Forelimb muscle (tissue), 1 donor: ENCODE measurements around the gene MAMDC4. TPM values are rescaled to one million over a fixed set of nuclear protein-coding genes. Genes with fewer than 3 reads are reported as not detected.
"Not testable (repeated sequence)": the region's sequence is repeated elsewhere in the genome, so short reads cannot be mapped to it uniquely, and the experiment has no call there.

Source experiments
- DNase-seq: peaks from one replicate; pipeline ENCODE4 v3.0.0-alpha.2; 2013; ENCODE audit warnings: low read depth
- polyA plus RNA-seq: library from polyadenylated mRNA; unstranded; fragments of 120-200 nt; gene quantifications from one replicate; pipeline ENCODE4 v1.2.1, GENCODE V29; 2013; ENCODE audit not compliant: insufficient read length

The MAMDC4 gene
- polyA plus RNA-seq, 1 donor: 4.8 TPM

- DNase-seq: no peak
These were observed 27.5 kb upstream of the MAMDC4 start for GRCh38 chr9:136824496-136825225.

GRCh38 chr9:136825295-136826187 is 26.6 kb upstream of the MAMDC4 start:
- no peak for DNase-seq

DNA sequence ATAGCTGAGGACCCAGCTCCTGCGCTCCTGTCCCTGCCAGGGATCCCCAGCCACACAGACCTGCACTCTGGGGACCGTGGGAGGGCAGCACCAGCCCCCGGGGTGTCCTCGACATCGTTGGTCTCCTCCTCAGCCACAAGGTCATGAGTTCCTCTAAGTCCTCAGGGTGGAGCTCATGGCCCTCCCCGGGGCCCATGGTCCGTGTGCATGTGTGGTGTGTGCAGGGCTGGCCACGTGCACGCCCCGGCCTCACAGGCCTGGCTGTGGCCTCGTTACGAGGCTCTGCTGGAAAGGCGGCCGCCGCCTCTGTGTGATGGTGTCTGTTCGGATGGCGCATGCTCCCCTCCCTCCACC is 26.0 kb upstream of the MAMDC4 start:
- DNase-seq: no peak

- no peak for DNase-seq
These were observed 25.2 kb upstream of the MAMDC4 start for GRCh38 chr9:136826703-136827582.

- no peak for DNase-seq
These were observed 24.2 kb upstream of the MAMDC4 start for GRCh38 chr9:136827794-136828473.

GRCh38 chr9:136828474-136829140 is 23.5 kb upstream of the MAMDC4 start:
- DNase-seq: no peak

DNA sequence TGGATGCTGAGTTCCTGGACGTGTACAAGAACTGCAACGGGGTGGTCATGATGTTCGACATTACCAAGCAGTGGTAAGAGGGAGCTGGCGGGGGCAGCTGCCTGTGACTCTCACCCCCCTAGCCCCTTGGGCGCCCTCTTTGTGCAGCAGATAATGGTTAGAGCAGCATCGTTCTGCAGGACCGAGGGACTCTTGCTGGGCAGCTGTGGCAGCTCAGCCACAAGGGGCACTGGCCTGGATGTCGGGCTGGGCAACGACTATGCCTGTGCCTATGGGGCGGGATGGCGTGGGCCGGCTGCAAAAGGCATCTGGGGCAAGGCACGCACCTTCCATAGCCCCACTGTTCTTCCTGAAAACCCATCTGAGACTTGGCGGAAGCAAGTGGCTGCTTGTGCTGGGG is 22.7 kb upstream of the MAMDC4 start:
- DNase-seq: no peak

- no peak for DNase-seq
These were observed 21.9 kb upstream of the MAMDC4 start for GRCh38 chr9:136829981-136830885.

DNA sequence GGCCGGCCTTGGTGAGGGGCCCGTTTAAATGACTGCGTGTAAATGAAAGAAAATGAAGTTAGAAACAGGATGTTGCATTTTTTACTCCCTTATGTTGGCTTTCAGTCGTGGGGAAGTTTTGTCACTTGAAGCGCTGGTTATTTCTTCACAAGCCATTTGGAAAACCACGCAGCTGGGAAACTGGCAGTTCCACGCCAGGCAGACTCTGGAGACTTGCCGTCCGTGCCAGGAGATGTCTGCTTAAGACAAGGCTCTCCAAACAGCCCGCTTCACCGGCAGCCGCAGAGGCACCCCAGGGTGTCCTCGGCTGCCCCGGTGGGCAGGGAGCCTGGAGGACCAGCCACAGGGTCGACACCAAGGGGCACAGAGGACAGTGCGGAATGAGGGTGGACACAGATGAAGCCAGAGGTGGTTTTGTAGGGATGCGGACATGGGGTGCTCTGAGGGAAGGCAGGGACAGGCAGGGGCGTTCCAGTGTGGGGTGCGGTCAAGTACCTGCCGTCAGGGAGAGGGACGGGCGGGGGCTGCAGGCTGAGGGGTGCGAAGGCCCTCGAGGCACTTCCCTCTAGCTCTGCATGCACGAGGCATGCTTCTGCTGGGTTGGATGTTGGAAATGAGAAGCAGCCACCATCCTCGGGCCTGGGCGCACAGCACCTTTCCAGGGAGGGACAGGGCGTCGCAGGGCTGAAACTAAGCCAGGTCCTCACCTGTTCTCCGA is 21.0 kb upstream of the MAMDC4 start:
- no peak for DNase-seq

GRCh38 chr9:136831720-136832104 is 20.4 kb upstream of the MAMDC4 start:
- no peak for DNase-seq

DNA sequence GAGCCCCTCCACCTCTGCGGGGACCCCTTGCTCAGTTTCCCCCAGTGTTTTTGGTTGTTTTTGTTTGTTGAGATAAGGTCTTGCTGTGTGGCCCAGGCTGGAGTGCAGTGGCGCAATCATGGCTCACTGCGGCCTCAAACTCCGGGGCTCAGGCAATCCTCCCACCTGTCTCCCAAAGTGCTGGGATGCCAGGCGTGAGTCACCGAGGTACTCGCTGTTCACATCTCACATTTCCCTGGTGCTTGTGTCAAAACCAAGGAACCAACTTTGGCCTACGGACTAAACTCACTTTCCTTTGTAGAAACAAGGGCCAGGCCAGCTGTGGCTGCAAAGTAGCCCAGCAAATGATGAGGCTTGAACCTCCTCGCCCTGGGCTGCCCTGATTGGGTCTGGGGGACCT is 19.6 kb upstream of the MAMDC4 start:
- no peak for DNase-seq

- DNase-seq: not testable (repeated sequence)
These were observed 18.6 kb upstream of the MAMDC4 start for GRCh38 chr9:136833381-136834048.

DNA sequence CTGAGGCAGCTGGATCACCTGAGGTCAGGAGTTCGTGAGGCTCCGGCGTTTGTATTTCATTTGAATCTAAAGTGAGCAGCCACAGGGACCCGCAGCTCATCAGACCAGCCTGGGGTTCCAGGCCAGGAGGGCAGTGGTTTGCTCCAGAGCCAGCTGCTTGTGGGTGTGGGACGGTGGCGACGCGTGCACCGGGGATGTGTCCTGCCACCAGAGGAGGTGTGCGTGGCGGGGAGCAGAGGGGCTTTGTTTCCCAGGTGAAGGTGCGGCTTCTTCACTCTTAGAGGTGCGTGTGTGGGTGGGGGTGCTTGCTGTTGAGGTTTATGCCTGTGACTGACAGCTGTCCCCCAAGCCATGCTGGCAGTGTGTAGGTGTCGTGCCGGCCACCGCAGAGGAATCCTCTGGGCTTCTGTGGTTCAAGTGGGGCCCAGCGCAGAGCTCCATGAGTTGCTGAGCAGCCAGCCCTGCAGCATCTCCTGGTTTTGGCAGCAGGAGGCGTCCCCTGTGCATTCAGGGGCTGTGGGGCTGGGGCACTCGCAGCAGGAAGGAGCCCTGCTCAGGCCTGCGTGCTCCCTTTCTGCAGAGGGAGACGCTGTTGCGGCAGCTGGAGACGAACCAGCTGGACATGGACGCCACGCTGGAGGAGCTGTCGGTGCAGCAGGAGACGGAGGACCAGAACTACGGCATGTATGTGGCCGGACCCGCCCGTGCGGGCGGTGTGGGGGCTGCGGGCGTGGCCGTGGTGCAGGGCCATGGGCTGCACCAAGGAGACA is 16.8 kb upstream of the MAMDC4 start:
- no peak for DNase-seq

DNA sequence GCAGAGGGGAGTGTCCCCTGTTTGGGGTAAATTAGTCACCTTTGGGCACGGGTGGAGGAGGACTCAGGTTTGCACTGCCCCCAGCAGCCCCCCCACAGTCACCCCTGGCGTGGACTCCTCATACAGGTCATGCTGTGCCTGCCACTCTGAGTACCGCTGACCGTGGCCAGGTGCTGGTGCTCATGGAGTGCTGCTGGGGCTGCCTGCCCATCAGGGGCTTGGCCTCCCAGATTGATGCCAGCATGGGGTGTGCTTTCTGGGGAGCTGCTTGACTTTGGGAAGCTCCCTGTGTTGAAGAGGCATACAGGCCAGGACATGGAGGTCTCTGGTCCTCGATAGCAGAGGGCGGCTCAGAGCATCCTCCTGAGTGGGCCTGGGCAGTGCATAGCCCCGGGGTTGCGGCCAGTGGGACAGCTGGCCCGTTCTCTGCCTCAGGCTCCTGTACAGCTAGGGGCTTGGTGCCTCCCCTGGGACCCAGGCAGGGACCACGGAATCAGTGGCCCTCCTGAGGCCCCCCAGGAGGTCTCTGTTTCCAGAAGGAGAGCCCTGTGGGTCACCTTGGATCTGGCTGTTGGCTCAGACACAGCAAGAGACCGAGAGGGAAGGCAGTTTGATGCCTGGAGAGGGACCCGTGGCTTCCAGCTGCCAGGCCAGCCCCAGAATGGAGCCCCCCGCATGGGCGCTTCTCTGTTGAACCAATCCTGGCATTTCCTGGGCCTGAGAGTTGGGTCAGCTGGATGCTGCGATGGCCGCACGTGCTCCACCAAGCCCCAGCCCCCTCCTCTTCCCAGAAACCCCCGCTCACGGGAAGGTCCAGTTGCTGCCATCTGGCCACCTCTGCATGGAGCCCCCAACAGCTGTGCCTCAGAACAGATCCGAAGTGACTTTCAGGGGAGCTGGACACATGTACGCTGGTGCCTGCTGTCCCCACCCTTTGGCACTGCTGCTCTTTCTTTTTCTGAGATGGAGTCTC is 15.9 kb upstream of the MAMDC4 start:
- DNase-seq: no peak

DNA sequence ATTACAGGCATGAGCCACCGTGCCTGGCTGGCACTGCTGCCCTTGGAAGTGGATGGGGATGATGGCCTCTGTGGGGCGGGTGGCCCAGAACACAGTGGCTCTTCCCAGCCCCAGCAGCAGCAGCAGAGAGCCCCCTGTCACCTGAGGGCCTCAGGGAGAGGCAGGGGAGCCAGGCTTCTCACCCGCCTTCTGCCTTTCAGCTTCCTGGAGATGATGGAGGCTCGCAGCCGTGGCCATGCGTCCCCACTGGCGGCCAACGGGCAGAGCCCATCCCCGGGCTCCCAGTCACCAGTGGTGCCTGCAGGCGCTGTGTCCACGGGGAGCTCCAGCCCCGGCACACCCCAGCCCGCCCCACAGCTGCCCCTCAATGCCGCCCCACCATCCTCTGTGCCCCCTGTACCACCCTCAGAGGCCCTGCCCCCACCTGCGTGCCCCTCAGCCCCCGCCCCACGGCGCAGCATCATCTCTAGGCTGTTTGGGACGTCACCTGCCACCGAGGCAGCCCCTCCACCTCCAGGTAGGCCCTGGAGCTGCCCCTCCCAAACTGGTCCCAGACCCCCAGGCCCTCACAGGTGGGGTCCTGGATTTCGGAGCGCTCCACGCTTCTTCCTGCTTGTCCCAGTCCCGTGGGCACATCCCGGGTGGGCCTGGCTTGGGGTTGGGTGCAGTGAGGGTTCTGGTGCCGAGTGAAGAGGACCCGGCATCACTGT is 14.8 kb upstream of the MAMDC4 start:
- DNase-seq: no peak

GRCh38 chr9:136837856-136838277 is 14.3 kb upstream of the MAMDC4 start:
- not testable (repeated sequence) for DNase-seq
